Measurements from ENCODE around the gene SOX2.

DNA sequence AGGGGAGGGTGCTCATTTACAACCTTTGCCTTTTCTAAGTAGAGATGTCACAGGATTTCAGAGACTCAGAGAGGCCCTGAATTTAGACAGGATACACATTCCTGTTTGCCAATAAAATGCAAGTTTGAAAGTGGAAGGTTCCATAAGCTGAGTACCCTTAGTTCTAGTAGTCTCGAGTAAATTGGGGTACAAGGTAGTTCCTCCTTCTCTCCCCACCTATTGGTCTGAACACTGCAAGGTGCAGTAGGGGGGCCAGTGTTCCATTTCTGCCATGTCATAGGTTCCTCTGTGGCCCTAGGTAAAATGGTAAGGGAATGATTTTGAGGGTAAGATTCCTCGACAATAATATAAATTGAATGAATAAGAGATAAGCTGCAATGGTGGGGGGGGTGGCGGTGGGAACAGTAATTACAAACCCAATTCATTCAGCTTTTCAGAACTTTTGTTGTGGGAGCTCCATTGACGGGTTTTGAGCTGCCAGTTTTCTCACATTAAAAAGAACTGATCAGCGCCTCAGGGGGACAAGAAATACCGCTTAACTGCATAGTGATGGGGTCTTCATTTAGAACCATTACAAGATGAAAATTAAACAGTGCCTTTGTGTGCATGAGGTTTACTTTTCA is 5.9 kb downstream of the SOX2 start:
- TF ChIP-seq, protein P1, sequence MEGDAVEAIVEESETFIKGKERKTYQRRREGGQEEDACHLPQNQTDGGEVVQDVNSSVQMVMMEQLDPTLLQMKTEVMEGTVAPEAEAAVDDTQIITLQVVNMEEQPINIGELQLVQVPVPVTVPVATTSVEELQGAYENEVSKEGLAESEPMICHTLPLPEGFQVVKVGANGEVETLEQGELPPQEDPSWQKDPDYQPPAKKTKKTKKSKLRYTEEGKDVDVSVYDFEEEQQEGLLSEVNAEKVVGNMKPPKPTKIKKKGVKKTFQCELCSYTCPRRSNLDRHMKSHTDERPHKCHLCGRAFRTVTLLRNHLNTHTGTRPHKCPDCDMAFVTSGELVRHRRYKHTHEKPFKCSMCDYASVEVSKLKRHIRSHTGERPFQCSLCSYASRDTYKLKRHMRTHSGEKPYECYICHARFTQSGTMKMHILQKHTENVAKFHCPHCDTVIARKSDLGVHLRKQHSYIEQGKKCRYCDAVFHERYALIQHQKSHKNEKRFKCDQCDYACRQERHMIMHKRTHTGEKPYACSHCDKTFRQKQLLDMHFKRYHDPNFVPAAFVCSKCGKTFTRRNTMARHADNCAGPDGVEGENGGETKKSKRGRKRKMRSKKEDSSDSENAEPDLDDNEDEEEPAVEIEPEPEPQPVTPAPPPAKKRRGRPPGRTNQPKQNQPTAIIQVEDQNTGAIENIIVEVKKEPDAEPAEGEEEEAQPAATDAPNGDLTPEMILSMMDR (IDR thresholded peaks at IDR 0.05; ENCODE audit: poor library complexity, severe bottlenecking): no peak
- TF ChIP-seq TAF1 (IDR thresholded peaks at IDR 0.05; ENCODE audit: low read depth): no peak
- no peak for TF ChIP-seq POLR2AphosphoS5 (IDR thresholded peaks at IDR 0.05)
- TF ChIP-seq EP300 (conservative IDR thresholded peaks at IDR 0.05; ENCODE audit: poor library complexity, severe bottlenecking): no peak
- no peak for TF ChIP-seq EZH2 (IDR thresholded peaks at IDR 0.05; ENCODE audit: borderline replicate concordance, insufficient read depth, low read length, poor library complexity, severe bottlenecking)
- TF ChIP-seq RAD21 (conservative IDR thresholded peaks at IDR 0.05): no peak
- TF ChIP-seq, protein P2, sequence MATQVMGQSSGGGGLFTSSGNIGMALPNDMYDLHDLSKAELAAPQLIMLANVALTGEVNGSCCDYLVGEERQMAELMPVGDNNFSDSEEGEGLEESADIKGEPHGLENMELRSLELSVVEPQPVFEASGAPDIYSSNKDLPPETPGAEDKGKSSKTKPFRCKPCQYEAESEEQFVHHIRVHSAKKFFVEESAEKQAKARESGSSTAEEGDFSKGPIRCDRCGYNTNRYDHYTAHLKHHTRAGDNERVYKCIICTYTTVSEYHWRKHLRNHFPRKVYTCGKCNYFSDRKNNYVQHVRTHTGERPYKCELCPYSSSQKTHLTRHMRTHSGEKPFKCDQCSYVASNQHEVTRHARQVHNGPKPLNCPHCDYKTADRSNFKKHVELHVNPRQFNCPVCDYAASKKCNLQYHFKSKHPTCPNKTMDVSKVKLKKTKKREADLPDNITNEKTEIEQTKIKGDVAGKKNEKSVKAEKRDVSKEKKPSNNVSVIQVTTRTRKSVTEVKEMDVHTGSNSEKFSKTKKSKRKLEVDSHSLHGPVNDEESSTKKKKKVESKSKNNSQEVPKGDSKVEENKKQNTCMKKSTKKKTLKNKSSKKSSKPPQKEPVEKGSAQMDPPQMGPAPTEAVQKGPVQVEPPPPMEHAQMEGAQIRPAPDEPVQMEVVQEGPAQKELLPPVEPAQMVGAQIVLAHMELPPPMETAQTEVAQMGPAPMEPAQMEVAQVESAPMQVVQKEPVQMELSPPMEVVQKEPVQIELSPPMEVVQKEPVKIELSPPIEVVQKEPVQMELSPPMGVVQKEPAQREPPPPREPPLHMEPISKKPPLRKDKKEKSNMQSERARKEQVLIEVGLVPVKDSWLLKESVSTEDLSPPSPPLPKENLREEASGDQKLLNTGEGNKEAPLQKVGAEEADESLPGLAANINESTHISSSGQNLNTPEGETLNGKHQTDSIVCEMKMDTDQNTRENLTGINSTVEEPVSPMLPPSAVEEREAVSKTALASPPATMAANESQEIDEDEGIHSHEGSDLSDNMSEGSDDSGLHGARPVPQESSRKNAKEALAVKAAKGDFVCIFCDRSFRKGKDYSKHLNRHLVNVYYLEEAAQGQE (IDR thresholded peaks at IDR 0.05; ENCODE audit: borderline replicate concordance): no peak
- no peak for TF ChIP-seq MXI1 (conservative IDR thresholded peaks at IDR 0.05; ENCODE audit: poor library complexity, severe bottlenecking)
- no peak for TF ChIP-seq SMC3 (conservative IDR thresholded peaks at IDR 0.05; ENCODE audit: poor library complexity)
